K562 (cell line): ENCODE results near the gene CDHR1. TPM values are rescaled to one million over a fixed set of nuclear protein-coding genes. Genes with fewer than 3 reads are reported as not detected.

ENCODE experiments used
- ARNT ChIP-seq, 2 experiments: fragments of 450-650 bp; IDR thresholded peaks; 2 replicates each; pipeline ENCODE4 v1.6.1; 2016; ENCODE audit warnings: mild to moderate bottlenecking in 1 of 2
- DACH1 ChIP-seq: fragments of 450-650 bp; IDR thresholded peaks from 2 replicates; pipeline ENCODE4 v1.6.1; 2018; ENCODE audit not compliant: partially characterized antibody
- FIP1L1 ChIP-seq: fragments of 200-400 bp; formaldehyde crosslinking; IDR thresholded peaks from 2 replicates; pipeline ENCODE4 v1.6.1; 2018; ENCODE audit warnings: mild to moderate bottlenecking, low read depth, low read length; ENCODE audit not compliant: poor library complexity, severe bottlenecking
- FOXP1 ChIP-seq: sonication (generic); formaldehyde crosslinking; IDR thresholded peaks from 2 replicates; pipeline ENCODE4 v1.8.0; 2022; ENCODE audit warnings: mild to moderate bottlenecking, missing genetic modification reagents
- HNRNPL ChIP-seq: fragments of 200-400 bp; formaldehyde crosslinking; IDR thresholded peaks from 2 replicates; pipeline ENCODE4 v1.6.1; 2017; ENCODE audit warnings: low read depth, mild to moderate bottlenecking, low read length
- IRF2 ChIP-seq: sonication (generic); formaldehyde crosslinking; IDR thresholded peaks from 2 replicates; pipeline ENCODE4 v1.8.1; 2022; ENCODE audit warnings: mild to moderate bottlenecking, missing genetic modification reagents
- KAT7 ChIP-seq: sonication (generic); formaldehyde crosslinking; IDR thresholded peaks from 2 replicates; pipeline ENCODE4 v1.8.0; 2022; ENCODE audit warnings: missing genetic modification reagents, mild to moderate bottlenecking, borderline replicate concordance
- RFX5 ChIP-seq: IDR thresholded peaks from 2 replicates; pipeline ENCODE4 v1.6.1; 2011; ENCODE audit warnings: low read depth, mild to moderate bottlenecking, improper control_type of control experiment, low read length
- SPI1 ChIP-seq: IDR thresholded peaks from 2 replicates; pipeline ENCODE4 v1.6.1; 2011; ENCODE audit warnings: low read depth, low read length, control low read depth, borderline replicate concordance
- XRCC5 ChIP-seq: fragments of 200-400 bp; formaldehyde crosslinking; IDR thresholded peaks from 2 replicates; pipeline ENCODE4 v1.6.1; 2017; ENCODE audit warnings: low read depth, mild to moderate bottlenecking, low read length
- YBX1 ChIP-seq: fragments of 450-650 bp; IDR thresholded peaks from 2 replicates; pipeline ENCODE4 v1.7.1; 2016; ENCODE audit warnings: mild to moderate bottlenecking
- ZKSCAN1 ChIP-seq: fragments of 150-350 bp; IDR thresholded peaks from 2 replicates; pipeline ENCODE4 v1.6.1; 2016; ENCODE audit warnings: low read depth, low read length
- ZNF133 ChIP-seq: fragments of 250-450 bp; sonication (Bioruptor Pico); IDR thresholded peaks from 2 replicates; pipeline ENCODE4 v1.4.0; 2020; ENCODE audit warnings: mild to moderate bottlenecking
- ZNF140 ChIP-seq: fragments of 250-450 bp; sonication (Bioruptor Pico); IDR thresholded peaks from 2 replicates; pipeline ENCODE4 v1.8.0; 2021; ENCODE audit warnings: moderate library complexity, mild to moderate bottlenecking, inconsistent platforms
- ZNF197 ChIP-seq: fragments of 200-800 bp; sonication (Bioruptor generic); IDR thresholded peaks from 2 replicates; pipeline ENCODE4 v1.6.1; 2016; ENCODE audit warnings: low read depth, missing genetic modification characterization, missing compliant biosample characterization
- ZNF398 ChIP-seq: fragments of 250-450 bp; sonication (Bioruptor Pico); IDR thresholded peaks from 2 replicates; pipeline ENCODE4 v1.8.0; 2021; ENCODE audit warnings: moderate library complexity, mild to moderate bottlenecking, inconsistent platforms
- ZNF431 ChIP-seq: sonication (generic); formaldehyde crosslinking; IDR thresholded peaks from 2 replicates; pipeline ENCODE4 v1.8.0; 2022; ENCODE audit warnings: mild to moderate bottlenecking, missing genetic modification reagents
- ZNF507 ChIP-seq: conservative IDR thresholded peaks from 2 replicates; pipeline ENCODE4 v1.6.1; 2017; ENCODE audit warnings: missing genetic modification characterization, missing compliant biosample characterization
- ZNF511 ChIP-seq: sonication (generic); formaldehyde crosslinking; IDR thresholded peaks from 2 replicates; pipeline ENCODE4 v1.8.0; 2022; ENCODE audit warnings: mild to moderate bottlenecking, missing genetic modification reagents
- ZNF512 ChIP-seq: IDR thresholded peaks from 2 replicates; pipeline ENCODE4 v1.6.1; 2016; ENCODE audit warnings: missing genetic modification characterization, missing compliant biosample characterization
- polyA plus RNA-seq, 8 experiments: library from polyadenylated mRNA; depleted of rRNA in 4 of 8; stranded (reverse) in 5 of 8; unstranded in 3 of 8; fragments of >200 nt; fragmentation: Nextera tagmentation in 2 of 8; fragmentation: Illumina TruSeq in 1 of 8; extraction: Ambion mirVana in 2 of 8; extraction: Trizol in 1 of 8; gene quantifications; 2 replicates each; pipeline versions ENCODE4 v1.2.1 to v1.2.3, GENCODE V29; 2011 to 2014; ENCODE audit warnings: inconsistent platforms in 1 of 8, missing spikeins in 1 of 8
- total RNA-seq, 7 experiments: library from RNA; depleted of rRNA in 6 of 7; stranded (reverse); fragments of >200 nt in 6 of 7; fragmentation: Illumina TruSeq in 2 of 7; extraction: Trizol in 2 of 7; gene quantifications; 2 replicates each; pipeline versions ENCODE4 v1.2.1 to v1.2.3, GENCODE V29; 2011 to 2021; ENCODE audit warnings: low replicate concordance in 1 of 7
- TF ChIP-seq, protein P1 (sequence below), 3 experiments: IDR thresholded peaks in 2 of 3; conservative IDR thresholded peaks in 1 of 3; 2 replicates each; pipeline ENCODE4 v1.5.1; 2011 to 2012; ENCODE audit warnings: low read length in 3 of 3, mild to moderate bottlenecking in 3 of 3, control low read depth in 2 of 3, improper control_type of control experiment in 1 of 3, inconsistent platforms in 1 of 3, low read depth in 1 of 3, mixed read lengths in 1 of 3, moderate library complexity in 1 of 3; ENCODE audit not compliant: insufficient read depth in 2 of 3

The CDHR1 gene
- total and polyA plus RNA-seq, 9 of the 15 experiments (the other 6 are each of a cell fraction or from before 2014, with no cell fraction given), result 0.03 to 0.99 (median 0.20) TPM

DNA sequence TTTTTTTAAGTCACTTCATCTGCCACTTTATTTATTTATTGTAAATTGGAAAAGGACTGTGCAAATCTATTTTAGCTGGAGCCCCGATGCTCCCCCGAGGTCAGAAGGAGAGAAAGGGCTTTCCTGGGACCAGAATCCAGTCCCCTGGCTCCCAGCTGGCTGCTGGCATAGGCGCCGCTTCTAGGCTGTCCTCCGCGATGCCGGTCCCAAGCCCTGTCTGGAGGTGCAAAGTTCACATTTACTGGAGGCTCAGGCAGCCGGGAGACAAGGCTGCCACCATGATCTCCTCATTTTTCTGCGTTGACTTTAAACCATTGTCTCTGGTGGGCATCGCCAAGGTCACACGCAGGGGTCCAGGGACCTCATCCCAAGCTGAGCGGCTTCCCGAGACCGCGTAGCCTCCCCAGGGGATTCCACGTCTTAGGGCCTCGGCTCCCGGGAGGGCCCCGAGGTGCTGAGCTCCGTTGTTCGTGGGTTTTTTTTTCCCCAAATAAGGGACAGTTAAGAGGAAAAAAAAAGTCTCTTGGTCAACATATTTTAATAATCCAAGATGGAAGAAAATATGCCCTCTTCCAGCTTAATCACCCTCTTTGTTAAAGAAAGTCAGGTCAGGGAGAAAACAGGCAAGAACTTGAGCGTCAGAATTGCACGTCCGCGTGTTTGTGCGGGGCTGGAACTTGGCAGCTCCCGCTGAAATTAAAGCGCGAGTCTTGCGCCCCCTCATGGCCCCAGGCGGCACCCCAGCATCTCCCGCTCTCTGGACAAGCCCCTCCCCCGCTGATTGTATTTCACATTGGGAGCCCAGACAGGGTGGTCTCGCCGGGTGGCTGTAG is 62.4 kb downstream of the CDHR1 start (continued):
- TF ChIP-seq ZNF398 (CRISPR knock-in tag), result no peak
- TF ChIP-seq ARNT (IDR thresholded peaks at IDR 0.05), result 0 out of 4 replicates have a peak, but pooled peaks of 1 of the 2 experiments have one; percentile 38
- TF ChIP-seq KAT7 (CRISPR knock-in tag), result peak; percentile 81; the same call in 1 of the 2 replicates
- TF ChIP-seq ZKSCAN1, result 0 out of 2 replicates have a peak, but pooled peaks have one; percentile 34
- no peak for TF ChIP-seq ZNF197 (CRISPR knock-in tag)
- TF ChIP-seq ZNF511 (CRISPR knock-in tag), result peak; percentile 98
- TF ChIP-seq FIP1L1, result no peak
- no peak for TF ChIP-seq YBX1
- peak; percentile 93 for TF ChIP-seq FOXP1 (CRISPR knock-in tag)
- TF ChIP-seq ZNF507 (tag), result no peak
- TF ChIP-seq RFX5, result no peak
- TF ChIP-seq ZNF512 (tag), result 0 out of 2 replicates have a peak, but pooled peaks have one; percentile 14
- peak; percentile 96 for TF ChIP-seq XRCC5
- TF ChIP-seq IRF2, result 0 out of 2 replicates have a peak, but pooled peaks have one; percentile 72
- no peak for TF ChIP-seq ZNF133
- TF ChIP-seq SPI1, result no peak
- TF ChIP-seq, protein P1, sequence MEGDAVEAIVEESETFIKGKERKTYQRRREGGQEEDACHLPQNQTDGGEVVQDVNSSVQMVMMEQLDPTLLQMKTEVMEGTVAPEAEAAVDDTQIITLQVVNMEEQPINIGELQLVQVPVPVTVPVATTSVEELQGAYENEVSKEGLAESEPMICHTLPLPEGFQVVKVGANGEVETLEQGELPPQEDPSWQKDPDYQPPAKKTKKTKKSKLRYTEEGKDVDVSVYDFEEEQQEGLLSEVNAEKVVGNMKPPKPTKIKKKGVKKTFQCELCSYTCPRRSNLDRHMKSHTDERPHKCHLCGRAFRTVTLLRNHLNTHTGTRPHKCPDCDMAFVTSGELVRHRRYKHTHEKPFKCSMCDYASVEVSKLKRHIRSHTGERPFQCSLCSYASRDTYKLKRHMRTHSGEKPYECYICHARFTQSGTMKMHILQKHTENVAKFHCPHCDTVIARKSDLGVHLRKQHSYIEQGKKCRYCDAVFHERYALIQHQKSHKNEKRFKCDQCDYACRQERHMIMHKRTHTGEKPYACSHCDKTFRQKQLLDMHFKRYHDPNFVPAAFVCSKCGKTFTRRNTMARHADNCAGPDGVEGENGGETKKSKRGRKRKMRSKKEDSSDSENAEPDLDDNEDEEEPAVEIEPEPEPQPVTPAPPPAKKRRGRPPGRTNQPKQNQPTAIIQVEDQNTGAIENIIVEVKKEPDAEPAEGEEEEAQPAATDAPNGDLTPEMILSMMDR (IDR thresholded peaks at IDR 0.05 in 2 of 3, conservative IDR thresholded peaks at IDR 0.05 in 1 of 3; ENCODE audit: insufficient read depth in 2 of 3, low read depth in 1 of 3, low read length in 3 of 3), result peak; percentile 87 to 92 (median 91)
- TF ChIP-seq HNRNPL, result no peak
- TF ChIP-seq ZNF431 (CRISPR knock-in tag), result peak; percentile 86
- TF ChIP-seq DACH1, result no peak
- TF ChIP-seq ZNF140, result no peak
